ENCODE results near the gene NFKB1. TPM values are rescaled to one million over a fixed set of nuclear protein-coding genes. Genes with fewer than 3 reads are reported as not detected.

Gene NFKB1
- total and polyA plus RNA-seq, 12 donors = 8.2 to 49.1 (median 33.9) TPM

- TF ChIP-seq POLR2A (IDR thresholded peaks at IDR 0.05) (no peak), CTCF (IDR thresholded peaks at IDR 0.05) (no peak)
- no peaks in the 10 kb centered on the region for H3K9me3 ChIP-seq (replicated peaks in 1 of 3)
- intact Hi-C loops (cut with DNase I) = no loop called here
- no peak for DNase-seq
- H3K27ac ChIP-seq = no peak overlapping the region
- no peaks in the 10 kb centered on the region for H3K27me3 ChIP-seq
- H3K36me3 ChIP-seq (replicated peaks in 1 of 2) = no peaks in the 10 kb centered on the region
- 20 to 40% (median 31%) methylated on average over 1 of the region's 1 CpG for WGBS, 4 donors
- H3K4me3 ChIP-seq = no peak overlapping the region
- H3K4me1 ChIP-seq (replicated peaks in 1 of 2) = no peaks in the 10 kb centered on the region
Measured at GRCh38 chr4:102469806-102470205, 31.4 kb upstream of the NFKB1 start.

DNA sequence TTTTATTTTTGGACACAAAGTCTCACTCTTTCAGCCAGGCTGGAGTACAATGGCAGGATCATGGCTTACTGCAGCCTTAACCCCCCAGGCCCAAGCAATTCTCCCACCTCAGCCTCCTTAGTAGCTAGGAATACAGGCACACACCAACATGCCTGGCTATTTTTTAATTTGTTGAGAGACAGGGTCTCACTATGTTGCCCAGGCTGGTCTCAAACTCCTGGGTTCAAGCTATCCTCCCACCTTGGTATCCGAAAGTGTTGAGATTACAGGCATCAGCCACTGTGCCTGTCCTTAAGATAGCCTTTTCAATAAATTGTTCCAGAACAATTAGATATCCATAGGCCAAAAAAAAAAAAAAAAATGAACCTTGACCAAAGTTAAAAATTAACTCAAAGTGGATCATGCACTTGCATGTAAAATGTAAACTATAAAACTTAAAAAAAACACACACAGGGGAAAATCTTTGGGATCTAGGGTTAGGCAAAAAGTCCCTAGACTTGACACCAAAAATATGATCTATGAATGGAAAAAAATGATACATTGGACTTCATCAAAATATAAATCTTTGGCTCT, 28.6 kb upstream of the NFKB1 start:
- Histone ChIP-seq H3K9me3 (replicated peaks in 1 of 3) (no peaks in the 10 kb centered on the region), H3K27ac (no peak overlapping the region), H3K4me3 (no peak overlapping the region), H3K36me3 (replicated peaks in 1 of 2) (no peaks in the 10 kb centered on the region), H3K4me1 (replicated peaks in 1 of 2) (no peaks in the 10 kb centered on the region), H3K27me3 (no peaks in the 10 kb centered on the region)
- intact Hi-C loops (cut with DNase I) = no loop called here
- 73 to 89% (median 79%) methylated on average over 1 of the region's 1 CpG for WGBS, 4 donors
- no peak for DNase-seq
- TF ChIP-seq CTCF (IDR thresholded peaks at IDR 0.05) (no peak), POLR2A (IDR thresholded peaks at IDR 0.05) (no peak)

DNA sequence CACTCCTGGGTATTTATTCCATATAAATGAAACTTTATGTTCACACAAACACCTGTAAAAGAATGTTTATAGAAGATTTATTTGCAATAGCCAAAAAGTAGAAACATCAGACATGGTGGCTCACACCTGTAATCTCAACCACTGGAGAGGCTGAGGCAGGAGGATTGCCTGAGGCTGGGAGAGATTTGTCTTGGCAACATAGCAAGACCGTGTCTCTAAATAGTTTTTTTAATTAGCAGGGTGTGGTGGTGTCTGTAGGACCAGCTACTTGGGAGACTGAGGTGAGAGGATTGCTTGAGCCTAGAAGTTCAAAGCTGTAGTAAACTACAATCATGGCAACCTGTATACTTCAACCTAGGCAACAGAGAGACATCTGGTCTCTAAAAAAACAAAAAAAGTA, 27.7 kb upstream of the NFKB1 start:
- no peak for DNase-seq
- Histone ChIP-seq H3K4me1 (replicated peaks in 1 of 2) (no peaks in the 10 kb centered on the region), H3K27me3 (no peaks in the 10 kb centered on the region), H3K36me3 (replicated peaks in 1 of 2) (no peaks in the 10 kb centered on the region), H3K4me3 (no peak overlapping the region), H3K9me3 (replicated peaks in 1 of 3) (no peaks in the 10 kb centered on the region), H3K27ac (no peak overlapping the region)
- 65 to 77% (median 67%) methylated on average over 1 of the region's 1 CpG for WGBS, 4 donors
- no peak for TF ChIP-seq CTCF (IDR thresholded peaks at IDR 0.05)
- no peak for TF ChIP-seq POLR2A (IDR thresholded peaks at IDR 0.05)
- intact Hi-C loops (cut with DNase I) = no loop called here

- Histone ChIP-seq H3K4me3 (no peak overlapping the region), H3K4me1 (replicated peaks in 1 of 2) (no peaks in the 10 kb centered on the region), H3K27ac (no peak overlapping the region), H3K36me3 (replicated peaks in 1 of 2) (no peaks in the 10 kb centered on the region), H3K27me3 (no peaks in the 10 kb centered on the region), H3K9me3 (replicated peaks in 1 of 3) (no peaks in the 10 kb centered on the region)
- TF ChIP-seq CTCF (IDR thresholded peaks at IDR 0.05) = no peak
- no peak for TF ChIP-seq POLR2A (IDR thresholded peaks at IDR 0.05)
- no peak for DNase-seq
- intact Hi-C loops (cut with DNase I) = no loop called here
- WGBS, 4 donors = 80 to 88% (median 84%) methylated on average over 3 to 5 of the region's 5 CpGs
Measured at GRCh38 chr4:102474736-102475504, 26.2 kb upstream of the NFKB1 start.

Measured in adrenal gland (tissue), 12 donors.